Measurements from ENCODE around the gene PDCD6IP.

DNA sequence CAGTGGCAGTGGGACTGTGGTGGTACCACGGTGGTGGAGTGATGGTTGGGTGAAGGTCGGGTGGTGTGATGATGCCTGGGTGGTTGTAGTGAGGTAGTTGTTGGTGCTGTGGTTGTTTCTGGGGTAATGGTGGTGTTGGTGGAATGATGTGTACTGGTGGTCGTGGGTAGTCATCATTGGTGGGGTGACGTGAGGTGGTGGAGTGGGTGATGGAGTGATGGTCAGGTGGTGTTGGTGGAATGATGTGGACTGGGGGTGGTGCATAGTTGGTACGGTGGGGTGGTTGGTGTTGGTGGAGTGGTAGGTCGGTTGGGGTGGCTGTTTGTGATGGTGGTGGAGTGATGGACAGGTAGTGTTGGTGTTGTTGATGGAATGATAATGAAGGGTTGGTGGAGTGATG, 87.1 kb downstream of the PDCD6IP start:
- TF ChIP-seq, protein P1, sequence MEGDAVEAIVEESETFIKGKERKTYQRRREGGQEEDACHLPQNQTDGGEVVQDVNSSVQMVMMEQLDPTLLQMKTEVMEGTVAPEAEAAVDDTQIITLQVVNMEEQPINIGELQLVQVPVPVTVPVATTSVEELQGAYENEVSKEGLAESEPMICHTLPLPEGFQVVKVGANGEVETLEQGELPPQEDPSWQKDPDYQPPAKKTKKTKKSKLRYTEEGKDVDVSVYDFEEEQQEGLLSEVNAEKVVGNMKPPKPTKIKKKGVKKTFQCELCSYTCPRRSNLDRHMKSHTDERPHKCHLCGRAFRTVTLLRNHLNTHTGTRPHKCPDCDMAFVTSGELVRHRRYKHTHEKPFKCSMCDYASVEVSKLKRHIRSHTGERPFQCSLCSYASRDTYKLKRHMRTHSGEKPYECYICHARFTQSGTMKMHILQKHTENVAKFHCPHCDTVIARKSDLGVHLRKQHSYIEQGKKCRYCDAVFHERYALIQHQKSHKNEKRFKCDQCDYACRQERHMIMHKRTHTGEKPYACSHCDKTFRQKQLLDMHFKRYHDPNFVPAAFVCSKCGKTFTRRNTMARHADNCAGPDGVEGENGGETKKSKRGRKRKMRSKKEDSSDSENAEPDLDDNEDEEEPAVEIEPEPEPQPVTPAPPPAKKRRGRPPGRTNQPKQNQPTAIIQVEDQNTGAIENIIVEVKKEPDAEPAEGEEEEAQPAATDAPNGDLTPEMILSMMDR (IDR thresholded peaks at IDR 0.05) = no peak
- no peak for TF ChIP-seq POLR2A (IDR thresholded peaks at IDR 0.05)
